RWPE2 (cell line): ENCODE results near the gene CCDC83.
A peak's percentile ranks its signal among the peaks of the same experiment; 100 is the strongest.

Source experiments
- ATAC-seq: fragments of 200-7000 bp; cut with Tn5 transposase; 3 replicates; pipeline ENCODE4 v1.9.1; 2021; ENCODE audit warnings: low read depth
- DNase-seq: peaks from one replicate; pipeline ENCODE4 v3.0.0-alpha.2; 2020; ENCODE audit warnings: low spot score
- H3K27ac ChIP-seq: fragments of 450-650 bp; 2 replicates; pipeline ENCODE4 v1.5.1; 2017; ENCODE audit warnings: mild to moderate bottlenecking; ENCODE audit not compliant: poor library complexity, severe bottlenecking
- H3K27me3 ChIP-seq: fragments of 250-450 bp; sonication (Bioruptor Pico); 2 replicates; pipeline ENCODE4 v1.5.1; 2021; ENCODE audit warnings: mild to moderate bottlenecking, moderate library complexity; ENCODE audit not compliant: insufficient read depth, poor library complexity, severe bottlenecking
- H3K36me3 ChIP-seq: fragments of 250-450 bp; sonication (Bioruptor Pico); 2 replicates; pipeline ENCODE4 v1.5.1; 2020; ENCODE audit warnings: low read depth, mild to moderate bottlenecking, moderate library complexity
- H3K4me1 ChIP-seq: fragments of 250-450 bp; sonication (Bioruptor Pico); 2 replicates; pipeline ENCODE4 v1.5.1; 2021; ENCODE audit warnings: mild to moderate bottlenecking, moderate library complexity; ENCODE audit not compliant: insufficient read depth, poor library complexity, severe bottlenecking
- H3K4me3 ChIP-seq: fragments of 250-450 bp; sonication (Bioruptor Pico); 2 replicates; pipeline ENCODE4 v1.5.1; 2021; ENCODE audit warnings: mild to moderate bottlenecking, moderate library complexity; ENCODE audit not compliant: severe bottlenecking
- H3K9me3 ChIP-seq: fragments of 250-450 bp; sonication (Bioruptor Pico); 2 replicates; pipeline ENCODE4 v1.5.1; 2021; ENCODE audit warnings: mild to moderate bottlenecking, moderate library complexity; ENCODE audit not compliant: severe bottlenecking
- CTCF ChIP-seq: fragments of 450-650 bp; IDR thresholded peaks from one replicate; pipeline ENCODE4 v1.5.1; 2017; ENCODE audit warnings: mild to moderate bottlenecking, moderate library complexity; ENCODE audit not compliant: poor library complexity, severe bottlenecking

The CCDC83 gene

DNA sequence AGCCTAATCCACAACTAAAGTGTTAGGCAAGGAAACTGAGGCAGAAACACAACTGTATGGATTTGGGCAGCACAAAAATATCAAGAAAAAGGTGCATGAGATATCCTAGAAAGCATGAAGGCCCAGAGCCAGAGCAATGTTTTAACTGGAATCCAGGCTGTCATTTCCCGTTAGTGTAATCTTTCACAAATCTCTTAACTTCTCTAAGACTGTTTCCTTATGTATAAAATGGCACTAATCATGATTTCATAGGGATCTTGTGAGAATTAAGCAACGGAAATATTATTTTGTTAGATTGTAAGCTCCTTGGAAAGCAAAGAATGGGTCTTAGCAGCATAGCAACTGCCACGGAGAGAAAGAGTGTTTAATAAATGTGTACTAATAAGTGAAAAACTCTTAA, 29.6 kb upstream of the CCDC83 start:
- no peak for TF ChIP-seq CTCF
- no peaks in the 10 kb centered on the region for H3K27me3 ChIP-seq
- no peak for DNase-seq
- no peaks in the 10 kb centered on the region for H3K36me3 ChIP-seq
- H3K9me3 ChIP-seq = no peaks in the 10 kb centered on the region
- no peak for ATAC-seq
- no peak overlapping the region for H3K27ac ChIP-seq
- peaks cover 31% of the 10 kb centered on the region for H3K4me1 ChIP-seq
- no peak overlapping the region for H3K4me3 ChIP-seq

DNA sequence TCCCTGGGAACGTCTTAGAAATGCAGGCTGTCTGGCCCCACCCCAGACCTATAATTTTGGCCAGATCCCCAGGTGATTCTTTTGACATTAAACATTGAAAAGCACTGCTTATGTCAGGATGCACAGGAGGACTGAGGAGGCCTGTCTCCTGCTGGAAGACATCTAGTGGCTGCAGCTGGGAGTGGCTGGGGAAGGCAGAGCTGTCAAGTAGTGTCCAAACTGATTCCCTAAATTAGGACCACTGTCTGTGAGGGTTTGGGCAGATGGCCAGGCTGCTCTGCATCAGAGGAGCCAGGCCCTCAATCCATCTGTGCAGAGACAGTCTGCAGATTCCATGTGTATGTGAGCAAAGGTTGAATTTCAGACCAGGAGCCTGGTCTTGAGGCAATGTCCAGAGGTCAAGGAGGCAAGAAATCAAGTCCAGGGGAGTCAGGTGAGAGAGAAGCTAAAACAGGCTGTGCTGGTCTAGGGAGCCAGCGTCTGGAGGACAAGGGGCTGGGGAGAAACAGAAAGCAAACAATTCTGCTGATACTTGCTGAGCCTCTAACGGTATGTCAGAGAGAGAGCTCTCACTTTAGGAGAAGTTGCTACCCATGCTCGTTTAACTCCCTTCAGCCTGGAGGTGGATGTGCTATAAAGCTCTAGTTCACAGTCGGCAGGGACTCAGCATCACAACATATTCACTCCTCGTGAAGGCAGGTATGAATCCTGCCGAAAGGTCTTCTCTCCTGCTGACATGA, 28.9 kb upstream of the CCDC83 start:
- H3K9me3 ChIP-seq = no peaks in the 10 kb centered on the region
- peaks cover 28% of the 10 kb centered on the region for H3K4me1 ChIP-seq
- H3K27ac ChIP-seq = no peak overlapping the region
- peak; percentile 49; the same call in 2 of the 3 replicates for ATAC-seq
- no peaks in the 10 kb centered on the region for H3K27me3 ChIP-seq
- no peak overlapping the region for H3K4me3 ChIP-seq
- TF ChIP-seq CTCF = peak; percentile 71
- no peaks in the 10 kb centered on the region for H3K36me3 ChIP-seq
- DNase-seq = no peak

GRCh38 chr11:85827748-85828639, 27.2 kb upstream of the CCDC83 start:
- ATAC-seq (peak; percentile 76), DNase-seq (no peak)
- peaks cover 21% of the 10 kb centered on the region for H3K4me1 ChIP-seq
- no peaks in the 10 kb centered on the region for H3K36me3 ChIP-seq
- peak overlapping the region; percentile 79 for H3K27ac ChIP-seq
- no peak for TF ChIP-seq CTCF
- no peaks in the 10 kb centered on the region for H3K27me3 ChIP-seq
- no peaks in the 10 kb centered on the region for H3K9me3 ChIP-seq
- H3K4me3 ChIP-seq = no peak overlapping the region

GRCh38 chr11:85828640-85828978, 26.6 kb upstream of the CCDC83 start:
- DNase-seq = no peak
- H3K27me3 ChIP-seq = no peaks in the 10 kb centered on the region
- H3K4me1 ChIP-seq = peaks cover 21% of the 10 kb centered on the region
- TF ChIP-seq CTCF = no peak
- no peaks in the 10 kb centered on the region for H3K9me3 ChIP-seq
- no peaks in the 10 kb centered on the region for H3K36me3 ChIP-seq
- no peak overlapping the region for H3K4me3 ChIP-seq
- H3K27ac ChIP-seq = peak overlapping the region; percentile 79
- ATAC-seq = peak; percentile 12; the same call in 2 of the 3 replicates
